Esophagus squamous epithelium (tissue), 5 donors: ENCODE results near the gene SGMS1. TPM values are rescaled to one million over a fixed set of nuclear protein-coding genes. Genes with fewer than 3 reads are reported as not detected.
A peak's percentile ranks its signal among the peaks of the same experiment; 100 is the strongest.

ENCODE experiments used
- DNase-seq: peaks from one replicate; lab custom pipeline; 2025; lab: John Stamatoyannopoulos, UW
- H3K27ac ChIP-seq, 4 donors: fragments of 200-600 bp; sonication (generic); one replicate each; pipeline ENCODE4 v1.5.1; 2016 to 2019; ENCODE audit warnings: mild to moderate bottlenecking in 1 of 4
- H3K27me3 ChIP-seq, 4 donors: fragments of 200-600 bp; sonication (generic); 1 replicate in 3 of 4; 2 replicates in 1 of 4; pipeline versions ENCODE4 v1.5.1 to v1.6.0; 2017 to 2021; ENCODE audit warnings: antibody characterized with exemption in 1 of 4
- H3K36me3 ChIP-seq, 3 donors: fragments of 200-600 bp; sonication (generic); one replicate each; pipeline ENCODE4 v1.5.1; 2016 to 2019
- H3K4me1 ChIP-seq, 3 donors: fragments of 200-600 bp; sonication (generic); one replicate each; pipeline ENCODE4 v1.5.1; 2017 to 2019
- H3K4me3 ChIP-seq, 4 donors: fragments of 200-600 bp; sonication (generic); 1 replicate in 3 of 4; 2 replicates in 1 of 4; pipeline ENCODE4 v1.5.1; 2016 to 2019; ENCODE audit warnings: mild to moderate bottlenecking in 2 of 4, moderate library complexity in 1 of 4
- H3K9me3 ChIP-seq, 3 donors: fragments of 200-600 bp; sonication (generic); one replicate each; pipeline ENCODE4 v1.5.1; 2016 to 2019
- CTCF ChIP-seq, 6 experiments: fragments of 450-650 bp in 4 of 6; fragments of 200-600 bp in 2 of 6; sonication (generic) in 2 of 6; IDR thresholded peaks; one replicate each; pipeline ENCODE4 v1.5.1; 2016 to 2019; ENCODE audit warnings: antibody characterized with exemption in 6 of 6, mild to moderate bottlenecking in 4 of 6, moderate library complexity in 4 of 6
- POLR2A ChIP-seq, 4 donors: fragments of 450-650 bp; IDR thresholded peaks; one replicate each; pipeline ENCODE4 v1.6.1; 2017; ENCODE audit warnings: antibody characterized with exemption in 4 of 4, mild to moderate bottlenecking in 4 of 4, moderate library complexity in 3 of 4
- WGBS, 2 donors: methylation state at CpG; one replicate each; pipeline ENCODE4 v1.1.5; 2018; 5-methylcytosine and 5-hydroxymethylcytosine counted together
- intact Hi-C: fragments of 100-400 bp; cut with DNase I; formaldehyde crosslinking; loops from one replicate; pipeline ENCODE4 v1.15.0; 2022
- total RNA-seq, 4 donors: library from RNA; depleted of rRNA; stranded (reverse); fragments of >200 nt; gene quantifications; one replicate each; pipeline ENCODE4 v1.1.0, GENCODE V29; 2016
- donor health status: DM: yes; HTN: yes; CAD: no.

SGMS1 gene
- total RNA-seq, 4 donors from 2014 or later = 39.4 to 64.1 (median 54.9) TPM

GRCh38 chr10:50388181-50388580, 235.6 kb downstream of the SGMS1 start:
- intact Hi-C loops = no loop called here
- Histone ChIP-seq H3K36me3 (no peaks in the 10 kb centered on the region), H3K4me3 (no peak overlapping the region), H3K27ac (no peak overlapping the region), H3K9me3 (no peaks in the 10 kb centered on the region), H3K27me3 (no peaks in the 10 kb centered on the region), H3K4me1 (peaks cover 6 to 43% (median 8%) of the 10 kb centered on the region in 3 donors)
- no peak for DNase-seq
- TF ChIP-seq POLR2A (IDR thresholded peaks at IDR 0.05) (no peak), CTCF (IDR thresholded peaks at IDR 0.05) (no peak)
- 84 to 92% methylated on average over 2 of the region's 2 CpGs for WGBS, 2 donors

GRCh38 chr10:50387732-50388073, 236.1 kb downstream of the SGMS1 start:
- Histone ChIP-seq H3K9me3 (no peaks in the 10 kb centered on the region), H3K4me1 (peaks cover 8 to 43% (median 9%) of the 10 kb centered on the region in 3 donors), H3K4me3 (no peak overlapping the region), H3K36me3 (no peaks in the 10 kb centered on the region), H3K27me3 (no peaks in the 10 kb centered on the region), H3K27ac (no peak overlapping the region)
- no peak for DNase-seq
- WGBS, 2 donors = 79 to 82% methylated on average over 2 of the region's 2 CpGs
- intact Hi-C loops = no loop called here
- no peak for TF ChIP-seq POLR2A (IDR thresholded peaks at IDR 0.05)
- no peak for TF ChIP-seq CTCF (IDR thresholded peaks at IDR 0.05)

GRCh38 chr10:50387007-50387731, 236.6 kb downstream of the SGMS1 start:
- Histone ChIP-seq H3K36me3 (no peaks in the 10 kb centered on the region), H3K9me3 (no peaks in the 10 kb centered on the region), H3K27ac (no peak overlapping the region), H3K27me3 (no peaks in the 10 kb centered on the region), H3K4me1 (peaks cover 8 to 48% (median 10%) of the 10 kb centered on the region in 3 donors), H3K4me3 (no peak overlapping the region)
- TF ChIP-seq CTCF (IDR thresholded peaks at IDR 0.05) (no peak), POLR2A (IDR thresholded peaks at IDR 0.05) (no peak)
- intact Hi-C loops = no loop called here
- 86 to 96% methylated on average over 7 of the region's 7 CpGs for WGBS, 2 donors
- no peak for DNase-seq

- Histone ChIP-seq H3K4me1 (peaks cover 8 to 56% (median 16%) of the 10 kb centered on the region in 3 donors), H3K9me3 (no peaks in the 10 kb centered on the region), H3K27me3 (no peaks in the 10 kb centered on the region), H3K4me3 (no peak overlapping the region), H3K36me3 (no peaks in the 10 kb centered on the region), H3K27ac (peak overlapping the region in 3 of 4 donors; percentile 16 to 34 (median 31))
- intact Hi-C loops = no loop called here
- WGBS, 2 donors = 31 to 56% methylated on average over 2 of the region's 2 CpGs
- no peak for DNase-seq
- no peak for TF ChIP-seq POLR2A (IDR thresholded peaks at IDR 0.05)
- no peak for TF ChIP-seq CTCF (IDR thresholded peaks at IDR 0.05)
Observed at GRCh38 chr10:50385624-50386023, 238.1 kb downstream of the SGMS1 start.

- Histone ChIP-seq H3K9me3 (no peaks in the 10 kb centered on the region), H3K36me3 (no peaks in the 10 kb centered on the region), H3K4me3 (no peak overlapping the region), H3K4me1 (peaks cover 10 to 55% (median 19%) of the 10 kb centered on the region in 3 donors), H3K27ac (peak overlapping the region in 3 of 4 donors; percentile 16 to 34 (median 31)), H3K27me3 (no peaks in the 10 kb centered on the region)
- TF ChIP-seq POLR2A (IDR thresholded peaks at IDR 0.05) (no peak), CTCF (IDR thresholded peaks at IDR 0.05) (no peak)
- WGBS, 2 donors = 80 to 82% methylated on average over 2 of the region's 2 CpGs
- no peak for DNase-seq
- intact Hi-C loops = no loop called here
Observed at GRCh38 chr10:50384898-50385297, 238.9 kb downstream of the SGMS1 start.
